NAMALWA (cell line): Measurements from ENCODE around the gene ZNF618.
"Not testable (repeated sequence)": the region's sequence is repeated elsewhere in the genome, so short reads cannot be mapped to it uniquely, and the experiment has no call there.

Source experiments
- DNase-seq: peaks from one replicate; pipeline ENCODE4 v3.0.0-alpha.2; 2015; ENCODE audit warnings: low spot score

ZNF618 gene

GRCh38 chr9:114082763-114083412 is 206.8 kb downstream of the ZNF618 start:
- DNase-seq: not testable (repeated sequence)

- no peak for DNase-seq
Observed at GRCh38 chr9:114083666-114084065, 207.6 kb downstream of the ZNF618 start.

- DNase-seq: no peak
Observed at GRCh38 chr9:114084282-114085073, 208.4 kb downstream of the ZNF618 start.

GRCh38 chr9:114085387-114085789 is 209.3 kb downstream of the ZNF618 start:
- no peak for DNase-seq

GRCh38 chr9:114086009-114086408 is 209.9 kb downstream of the ZNF618 start:
- DNase-seq: no peak

GRCh38 chr9:114086607-114087006 is 210.5 kb downstream of the ZNF618 start:
- DNase-seq: no peak

GRCh38 chr9:114087721-114088120 is 211.6 kb downstream of the ZNF618 start:
- no peak for DNase-seq

- DNase-seq: no peak
Observed at GRCh38 chr9:114088571-114089170, 212.6 kb downstream of the ZNF618 start.

- DNase-seq: no peak
Observed at GRCh38 chr9:114089206-114089840, 213.2 kb downstream of the ZNF618 start.

- DNase-seq: no peak
Observed at GRCh38 chr9:114090798-114091197, 214.7 kb downstream of the ZNF618 start.

- DNase-seq: no peak
Observed at GRCh38 chr9:114091711-114092110, 215.6 kb downstream of the ZNF618 start.

- no peak for DNase-seq
Observed at GRCh38 chr9:114092336-114092735, 216.2 kb downstream of the ZNF618 start.

GRCh38 chr9:114093031-114093471 is 216.9 kb downstream of the ZNF618 start:
- no peak for DNase-seq

GRCh38 chr9:114093761-114094505 is 217.8 kb downstream of the ZNF618 start:
- DNase-seq: no peak

- no peak for DNase-seq
Observed at GRCh38 chr9:114094971-114095370, 218.9 kb downstream of the ZNF618 start.

- DNase-seq: peak; percentile 27
Observed at GRCh38 chr9:114096041-114096511, 220.0 kb downstream of the ZNF618 start.

GRCh38 chr9:114096866-114097612 is 220.9 kb downstream of the ZNF618 start:
- DNase-seq: no peak

- no peak for DNase-seq
Observed at GRCh38 chr9:114097613-114098020, 221.5 kb downstream of the ZNF618 start.

- no peak for DNase-seq
Observed at GRCh38 chr9:114098021-114098935, 222.2 kb downstream of the ZNF618 start.
